HG03025 (cell line): ENCODE results near the gene APBB2.

Source experiments
- ATAC-seq: cut with Tn5 transposase; IDR thresholded peaks from one replicate; pipeline ENCODE4 v1.9.1; 2021; ENCODE audit warnings: mild to moderate bottlenecking, moderate library complexity; ENCODE audit not compliant: unreplicated experiment, low FRiP score

The APBB2 gene

GRCh38 chr4:41110050-41110449, 104.3 kb downstream of the APBB2 start:
- ATAC-seq: no peak

- no peak for ATAC-seq
These were observed 105.9 kb downstream of the APBB2 start for GRCh38 chr4:41108481-41108880.

- ATAC-seq: no peak
These were observed 107.5 kb downstream of the APBB2 start for GRCh38 chr4:41106694-41107419.

- ATAC-seq: no peak
These were observed 108.3 kb downstream of the APBB2 start for GRCh38 chr4:41106081-41106480.

- no peak for ATAC-seq
These were observed 110.2 kb downstream of the APBB2 start for GRCh38 chr4:41104155-41104554.

- ATAC-seq: no peak
These were observed 110.7 kb downstream of the APBB2 start for GRCh38 chr4:41103657-41104056.

GRCh38 chr4:41102414-41103092, 111.8 kb downstream of the APBB2 start:
- no peak for ATAC-seq

- ATAC-seq: no peak
These were observed 116.0 kb downstream of the APBB2 start for GRCh38 chr4:41098093-41099048.

GRCh38 chr4:41095973-41096372, 118.4 kb downstream of the APBB2 start:
- ATAC-seq: no peak

GRCh38 chr4:41095192-41095872, 119.0 kb downstream of the APBB2 start:
- no peak for ATAC-seq

- ATAC-seq: no peak
These were observed 122.2 kb downstream of the APBB2 start for GRCh38 chr4:41092128-41092527.

- ATAC-seq: no peak
These were observed 132.5 kb downstream of the APBB2 start for GRCh38 chr4:41081847-41082246.

- no peak for ATAC-seq
These were observed 133.4 kb downstream of the APBB2 start for GRCh38 chr4:41080976-41081375.

GRCh38 chr4:41079881-41080560, 134.3 kb downstream of the APBB2 start:
- ATAC-seq: no peak

GRCh38 chr4:41077628-41078027, 136.7 kb downstream of the APBB2 start:
- no peak for ATAC-seq

GRCh38 chr4:41076481-41076880, 137.9 kb downstream of the APBB2 start:
- no peak for ATAC-seq

- no peak for ATAC-seq
These were observed 140.1 kb downstream of the APBB2 start for GRCh38 chr4:41074215-41074614.

GRCh38 chr4:41072021-41072777, 142.1 kb downstream of the APBB2 start:
- no peak for ATAC-seq
